Renal cortical epithelial cell (primary cell): ENCODE data around the gene EPHA4. TPM values are rescaled to one million over a fixed set of nuclear protein-coding genes. Genes with fewer than 3 reads are reported as not detected.

Experiments
- DNase-seq: peaks from one replicate; pipeline ENCODE4 v3.0.0-alpha.2; 2011; ENCODE audit warnings: low read depth
- total RNA-seq: library from RNA; depleted of rRNA; stranded (reverse); fragments of >200 nt; gene quantifications from 2 replicates; pipeline ENCODE4 v1.2.3, GENCODE V29; 2014

EPHA4 gene
- total RNA-seq, 1 donor from 2014 or later = 15.8 TPM

- DNase-seq = no peak
Observed at GRCh38 chr2:221504905-221505304, 67.2 kb downstream of the EPHA4 start.

- peak; percentile 19 for DNase-seq
Observed at GRCh38 chr2:221503965-221504364, 68.1 kb downstream of the EPHA4 start.

GRCh38 chr2:221502270-221503010 is 69.7 kb downstream of the EPHA4 start:
- peak; percentile 92 for DNase-seq

- DNase-seq = no peak
Observed at GRCh38 chr2:221501883-221502269, 70.2 kb downstream of the EPHA4 start.

- peak; percentile 96 for DNase-seq
Observed at GRCh38 chr2:221501210-221501882, 70.8 kb downstream of the EPHA4 start.

- peak; percentile 67 for DNase-seq
Observed at GRCh38 chr2:221500501-221501209, 71.4 kb downstream of the EPHA4 start.

- peak; percentile 46 for DNase-seq
Observed at GRCh38 chr2:221495731-221496130, 76.4 kb downstream of the EPHA4 start.

- peak; percentile 11 for DNase-seq
Observed at GRCh38 chr2:221494556-221494955, 77.5 kb downstream of the EPHA4 start.

GRCh38 chr2:221493391-221493790 is 78.7 kb downstream of the EPHA4 start:
- no peak for DNase-seq

- no peak for DNase-seq
Observed at GRCh38 chr2:221492636-221493035, 79.5 kb downstream of the EPHA4 start.

GRCh38 chr2:221490506-221491060 is 81.5 kb downstream of the EPHA4 start:
- DNase-seq = no peak

- DNase-seq = no peak
Observed at GRCh38 chr2:221488136-221488807, 83.8 kb downstream of the EPHA4 start.

- no peak for DNase-seq
Observed at GRCh38 chr2:221486106-221486505, 86.0 kb downstream of the EPHA4 start.

GRCh38 chr2:221485503-221485870 is 86.6 kb downstream of the EPHA4 start:
- no peak for DNase-seq

GRCh38 chr2:221484761-221485502 is 87.2 kb downstream of the EPHA4 start:
- DNase-seq = no peak

- DNase-seq = no peak
Observed at GRCh38 chr2:221482666-221483455, 89.2 kb downstream of the EPHA4 start.

GRCh38 chr2:221480821-221481220 is 91.3 kb downstream of the EPHA4 start:
- no peak for DNase-seq

GRCh38 chr2:221480163-221480562 is 91.9 kb downstream of the EPHA4 start:
- no peak for DNase-seq

- DNase-seq = no peak
Observed at GRCh38 chr2:221478485-221478863, 93.6 kb downstream of the EPHA4 start.

GRCh38 chr2:221477714-221478484 is 94.2 kb downstream of the EPHA4 start:
- DNase-seq = no peak
